ENCODE data around the gene MBTPS1. TPM values are rescaled to one million over a fixed set of nuclear protein-coding genes. Genes with fewer than 3 reads are reported as not detected.
A peak's percentile ranks its signal among the peaks of the same experiment; 100 is the strongest.

The MBTPS1 gene
- total and polyA plus RNA-seq, 9 donors, result 73.8 to 122 (median 90.3) TPM

GRCh38 chr16:84144209-84144858 is 27.6 kb upstream of the MBTPS1 start:
- H3K4me3 ChIP-seq, result peak overlapping the region; percentile 70
- intact Hi-C loops (cut with DNase I), result no loop called here
- TF ChIP-seq EP300 (IDR thresholded peaks at IDR 0.05), result no peak
- TF ChIP-seq, protein P1, sequence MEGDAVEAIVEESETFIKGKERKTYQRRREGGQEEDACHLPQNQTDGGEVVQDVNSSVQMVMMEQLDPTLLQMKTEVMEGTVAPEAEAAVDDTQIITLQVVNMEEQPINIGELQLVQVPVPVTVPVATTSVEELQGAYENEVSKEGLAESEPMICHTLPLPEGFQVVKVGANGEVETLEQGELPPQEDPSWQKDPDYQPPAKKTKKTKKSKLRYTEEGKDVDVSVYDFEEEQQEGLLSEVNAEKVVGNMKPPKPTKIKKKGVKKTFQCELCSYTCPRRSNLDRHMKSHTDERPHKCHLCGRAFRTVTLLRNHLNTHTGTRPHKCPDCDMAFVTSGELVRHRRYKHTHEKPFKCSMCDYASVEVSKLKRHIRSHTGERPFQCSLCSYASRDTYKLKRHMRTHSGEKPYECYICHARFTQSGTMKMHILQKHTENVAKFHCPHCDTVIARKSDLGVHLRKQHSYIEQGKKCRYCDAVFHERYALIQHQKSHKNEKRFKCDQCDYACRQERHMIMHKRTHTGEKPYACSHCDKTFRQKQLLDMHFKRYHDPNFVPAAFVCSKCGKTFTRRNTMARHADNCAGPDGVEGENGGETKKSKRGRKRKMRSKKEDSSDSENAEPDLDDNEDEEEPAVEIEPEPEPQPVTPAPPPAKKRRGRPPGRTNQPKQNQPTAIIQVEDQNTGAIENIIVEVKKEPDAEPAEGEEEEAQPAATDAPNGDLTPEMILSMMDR (IDR thresholded peaks at IDR 0.05), result no peak
- H3K36me3 ChIP-seq, result no peaks in the 10 kb centered on the region
- no peaks in the 10 kb centered on the region for H3K27me3 ChIP-seq
- peak overlapping the region; percentile 69 to 79 for H3K27ac ChIP-seq
- H3K9me3 ChIP-seq, result no peaks in the 10 kb centered on the region
- H3K4me1 ChIP-seq (ENCODE audit: insufficient read depth), result peaks cover 2% of the 10 kb centered on the region
- peak in 4 of 5 donors; percentile 19 to 50 (median 42) for DNase-seq
- WGBS, 3 donors, result 1% methylated on average over 33 to 39 of the region's 39 CpGs

DNA sequence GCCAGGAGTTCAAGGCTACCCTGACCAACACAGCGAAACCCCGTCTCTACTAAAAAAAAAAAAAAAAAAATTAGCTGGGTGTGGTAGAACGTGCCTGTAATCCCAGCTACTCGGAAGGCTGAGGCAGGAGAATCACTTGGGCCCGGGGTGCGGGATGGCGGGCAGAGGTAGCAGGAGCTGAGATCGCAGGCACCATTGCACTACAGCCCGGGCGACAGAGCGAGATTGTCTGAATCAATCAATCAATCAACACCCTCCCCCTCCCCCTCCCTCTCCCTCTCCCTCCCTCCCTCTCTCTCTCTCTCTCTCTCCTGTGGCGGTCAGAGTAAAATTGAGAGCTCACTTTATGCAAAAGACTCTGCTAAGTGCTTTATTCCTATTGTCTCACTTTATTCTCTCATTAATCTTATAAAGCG is 27.1 kb upstream of the MBTPS1 start:
- no peak for TF ChIP-seq EP300 (IDR thresholded peaks at IDR 0.05)
- TF ChIP-seq, protein P1 (IDR thresholded peaks at IDR 0.05), result no peak
- no peak for TF ChIP-seq POLR2A (IDR thresholded peaks at IDR 0.05)
- Histone ChIP-seq H3K4me1 (ENCODE audit: insufficient read depth) (peaks cover 5% of the 10 kb centered on the region), H3K27me3 (no peaks in the 10 kb centered on the region), H3K9me3 (no peaks in the 10 kb centered on the region), H3K27ac (peak overlapping the region in 1 of 2 donors; percentile 79), H3K36me3 (no peaks in the 10 kb centered on the region), H3K4me3 (peak overlapping the region; percentile 70)
- peak in 1 of 5 donors; percentile 52 for DNase-seq
- 9 to 13% (median 13%) methylated on average over 13 of the region's 13 CpGs for WGBS, 3 donors
- intact Hi-C loops (cut with DNase I), result no loop called here

- Histone ChIP-seq H3K27me3 (no peaks in the 10 kb centered on the region), H3K9me3 (no peaks in the 10 kb centered on the region), H3K36me3 (no peaks in the 10 kb centered on the region), H3K4me3 (no peak overlapping the region), H3K4me1 (ENCODE audit: insufficient read depth) (peaks cover 5% of the 10 kb centered on the region), H3K27ac (no peak overlapping the region)
- intact Hi-C loops (cut with DNase I), result no loop called here
- TF ChIP-seq POLR2A (IDR thresholded peaks at IDR 0.05), result no peak
- TF ChIP-seq EP300 (IDR thresholded peaks at IDR 0.05), result no peak
- TF ChIP-seq, protein P1 (IDR thresholded peaks at IDR 0.05), result no peak
- DNase-seq, result no peak
- 95 to 98% (median 96%) methylated on average over 1 of the region's 1 CpG for WGBS, 3 donors
Measured at GRCh38 chr16:84143081-84143480, 26.3 kb upstream of the MBTPS1 start.

GRCh38 chr16:84141143-84141670 is 24.5 kb upstream of the MBTPS1 start:
- Histone ChIP-seq H3K27me3 (no peaks in the 10 kb centered on the region), H3K9me3 (no peaks in the 10 kb centered on the region), H3K36me3 (no peaks in the 10 kb centered on the region), H3K4me1 (ENCODE audit: insufficient read depth) (peaks cover 5% of the 10 kb centered on the region), H3K27ac (no peak overlapping the region), H3K4me3 (no peak overlapping the region)
- WGBS, 3 donors, result 87 to 90% (median 88%) methylated on average over 13 of the region's 13 CpGs
- TF ChIP-seq POLR2A (IDR thresholded peaks at IDR 0.05) (no peak), EP300 (IDR thresholded peaks at IDR 0.05) (no peak)
- TF ChIP-seq, protein P1 (IDR thresholded peaks at IDR 0.05), result no peak
- intact Hi-C loops (cut with DNase I), result no loop called here
- DNase-seq, result no peak

Measured in ovary (tissue), 9 donors.